Stomach (tissue), 4 donors: ENCODE measurements around the gene ZCCHC14.

ENCODE experiments used
- EP300 ChIP-seq: sonication (generic); formaldehyde crosslinking; IDR thresholded peaks from one replicate; pipeline ENCODE4 v1.6.1; 2017; ENCODE audit warnings: antibody characterized with exemption
- POLR2A ChIP-seq, 4 donors: fragments of 450-650 bp; IDR thresholded peaks; one replicate each; pipeline ENCODE4 v1.6.1; 2016; ENCODE audit warnings: antibody characterized with exemption in 4 of 4, control low read depth in 2 of 4, mild to moderate bottlenecking in 1 of 4, moderate library complexity in 1 of 4
- TF ChIP-seq, protein P1 (sequence below), 7 experiments: fragments of 450-650 bp in 4 of 7; fragments of 200-600 bp in 3 of 7; sonication (generic) in 3 of 7; IDR thresholded peaks; one replicate each; pipeline ENCODE4 v1.5.1; 2016 to 2019; ENCODE audit warnings: antibody characterized with exemption in 7 of 7, control low read depth in 2 of 7, mild to moderate bottlenecking in 1 of 7

DNA sequence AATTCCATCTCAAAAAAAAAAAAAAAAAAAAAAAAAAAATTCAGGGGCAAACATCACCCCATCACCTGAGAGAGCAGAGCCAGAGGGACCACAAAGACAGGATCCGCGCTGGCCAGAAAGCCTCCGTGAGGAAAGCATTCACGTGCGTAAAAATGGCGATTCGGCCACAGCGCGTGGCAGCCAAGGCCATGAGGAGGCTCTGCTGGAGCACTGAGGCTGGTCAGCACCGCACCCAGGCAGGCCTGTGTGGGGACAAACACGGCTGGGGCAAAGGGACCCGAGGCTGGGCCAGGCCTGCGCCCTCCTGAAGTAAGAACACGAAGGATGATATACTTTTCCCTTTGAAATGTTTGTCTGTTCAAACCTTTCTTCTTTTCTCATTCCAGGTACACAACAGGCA lies 55.5 kb downstream of the ZCCHC14 start:
- TF ChIP-seq POLR2A (IDR thresholded peaks at IDR 0.05) (no peak), EP300 (no peak)
- TF ChIP-seq, protein P1, sequence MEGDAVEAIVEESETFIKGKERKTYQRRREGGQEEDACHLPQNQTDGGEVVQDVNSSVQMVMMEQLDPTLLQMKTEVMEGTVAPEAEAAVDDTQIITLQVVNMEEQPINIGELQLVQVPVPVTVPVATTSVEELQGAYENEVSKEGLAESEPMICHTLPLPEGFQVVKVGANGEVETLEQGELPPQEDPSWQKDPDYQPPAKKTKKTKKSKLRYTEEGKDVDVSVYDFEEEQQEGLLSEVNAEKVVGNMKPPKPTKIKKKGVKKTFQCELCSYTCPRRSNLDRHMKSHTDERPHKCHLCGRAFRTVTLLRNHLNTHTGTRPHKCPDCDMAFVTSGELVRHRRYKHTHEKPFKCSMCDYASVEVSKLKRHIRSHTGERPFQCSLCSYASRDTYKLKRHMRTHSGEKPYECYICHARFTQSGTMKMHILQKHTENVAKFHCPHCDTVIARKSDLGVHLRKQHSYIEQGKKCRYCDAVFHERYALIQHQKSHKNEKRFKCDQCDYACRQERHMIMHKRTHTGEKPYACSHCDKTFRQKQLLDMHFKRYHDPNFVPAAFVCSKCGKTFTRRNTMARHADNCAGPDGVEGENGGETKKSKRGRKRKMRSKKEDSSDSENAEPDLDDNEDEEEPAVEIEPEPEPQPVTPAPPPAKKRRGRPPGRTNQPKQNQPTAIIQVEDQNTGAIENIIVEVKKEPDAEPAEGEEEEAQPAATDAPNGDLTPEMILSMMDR (IDR thresholded peaks at IDR 0.05) = no peak
